ENCODE measurements around the gene ALS2.

DNA sequence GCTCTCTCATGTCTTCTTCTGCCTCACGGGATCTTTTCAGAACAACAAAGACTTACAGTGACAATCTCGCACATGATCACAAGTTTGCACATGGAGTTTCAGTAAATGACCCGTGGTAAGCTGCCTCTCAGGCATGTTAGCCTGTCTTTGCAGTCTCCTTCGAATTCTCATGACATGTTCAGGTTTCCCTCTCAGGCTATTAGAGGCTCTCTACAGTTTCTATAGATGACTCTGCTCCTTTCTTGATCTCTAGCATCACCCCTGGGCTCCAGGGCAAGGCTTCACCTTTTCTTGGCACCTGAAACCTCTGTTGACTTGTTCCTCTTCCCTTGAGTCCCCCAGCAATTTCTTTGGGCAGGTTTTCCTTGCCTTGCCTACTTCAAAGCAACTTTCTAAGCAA is 105.3 kb downstream of the ALS2 start:
- TF ChIP-seq CTCF (IDR thresholded peaks at IDR 0.05): no peak
- no peak for TF ChIP-seq POLR2A (IDR thresholded peaks at IDR 0.05)
- TF ChIP-seq EP300 (IDR thresholded peaks at IDR 0.05): no peak

Measured in ovary (tissue), 3 donors.